Endothelial cell (in vitro differentiated cells): ENCODE measurements around the gene PRSS50. TPM values are rescaled to one million over a fixed set of nuclear protein-coding genes. Genes with fewer than 3 reads are reported as not detected.

Experiments used
- DNase-seq: peaks from one replicate; pipeline ENCODE4 v3.0.0; 2021; ENCODE audit warnings: low spot score
- H3K27ac Mint-ChIP-seq: one replicate; pipeline ENCODE4 v1.8.0; 2021; ENCODE audit warnings: mixed read lengths, inconsistent platforms; ENCODE audit not compliant: unreplicated experiment
- H3K27me3 Mint-ChIP-seq: one replicate; pipeline ENCODE4 v1.8.0; 2021; ENCODE audit warnings: mild to moderate bottlenecking, moderate library complexity, mixed read lengths, inconsistent platforms; ENCODE audit not compliant: unreplicated experiment
- H3K36me3 Mint-ChIP-seq: one replicate; pipeline ENCODE4 v1.8.0; 2021; ENCODE audit warnings: mild to moderate bottlenecking, low read depth, mixed read lengths, inconsistent platforms; ENCODE audit not compliant: unreplicated experiment
- H3K4me1 Mint-ChIP-seq: one replicate; pipeline ENCODE4 v1.8.0; 2021; ENCODE audit warnings: mild to moderate bottlenecking, mixed read lengths, inconsistent platforms; ENCODE audit not compliant: unreplicated experiment
- H3K4me3 Mint-ChIP-seq: one replicate; pipeline ENCODE4 v1.8.0; 2021; ENCODE audit warnings: mild to moderate bottlenecking, mixed read lengths, inconsistent platforms; ENCODE audit not compliant: unreplicated experiment
- H3K9me3 Mint-ChIP-seq: one replicate; pipeline ENCODE4 v1.8.0; 2021; ENCODE audit warnings: mixed read lengths, inconsistent platforms; ENCODE audit not compliant: unreplicated experiment
- CTCF ChIP-seq: fragments of 200-600 bp; sonication (generic); IDR thresholded peaks from one replicate; pipeline ENCODE4 v1.5.0; 2021; ENCODE audit warnings: antibody characterized with exemption; ENCODE audit not compliant: unreplicated experiment
- total RNA-seq: library from RNA; stranded (reverse); fragmentation: NEBNext Ultra II Directional; extraction: Animal tissue kit (Norgen Biotek cat#: 25700); gene quantifications from one replicate; pipeline ENCODE4 v1.2.1, GENCODE V29; 2021; ENCODE audit not compliant: unreplicated experiment

The PRSS50 gene
- total RNA-seq, 1 donor from 2014 or later, result 0.38 TPM

- H3K9me3 Mint-ChIP-seq, result no peaks in the 10 kb centered on the region
- no peak overlapping the region for H3K27ac Mint-ChIP-seq
- DNase-seq, result no peak
- peaks cover 8% of the 10 kb centered on the region for H3K27me3 Mint-ChIP-seq
- TF ChIP-seq CTCF, result no peak
- H3K4me3 Mint-ChIP-seq, result no peak overlapping the region
- H3K4me1 Mint-ChIP-seq, result no peaks in the 10 kb centered on the region
- H3K36me3 Mint-ChIP-seq, result no peaks in the 10 kb centered on the region
Observed at GRCh38 chr3:46719044-46719565, 1.4 kb upstream of the PRSS50 start.

GRCh38 chr3:46716461-46717441 lies 918 bp downstream of the PRSS50 start:
- TF ChIP-seq CTCF, result no peak
- Mint-ChIP-seq H3K4me3 (no peak overlapping the region), H3K4me1 (no peaks in the 10 kb centered on the region)

GRCh38 chr3:46715507-46716175 lies 2.0 kb downstream of the PRSS50 start:
- Mint-ChIP-seq H3K4me3 (no peak overlapping the region), H3K27me3 (peaks cover 11% of the 10 kb centered on the region), H3K9me3 (no peaks in the 10 kb centered on the region), H3K36me3 (peaks cover 6% of the 10 kb centered on the region), H3K4me1 (no peaks in the 10 kb centered on the region), H3K27ac (no peak overlapping the region)
- TF ChIP-seq CTCF, result no peak
- no peak for DNase-seq

More at GRCh38 chr3:46716461-46717441, 918 bp downstream of the PRSS50 start:
- no peak for DNase-seq
- Mint-ChIP-seq H3K27ac (no peak overlapping the region), H3K27me3 (peaks cover 11% of the 10 kb centered on the region), H3K9me3 (no peaks in the 10 kb centered on the region), H3K36me3 (peaks cover 6% of the 10 kb centered on the region)

GRCh38 chr3:46714728-46715506 lies 2.8 kb downstream of the PRSS50 start:
- H3K27ac Mint-ChIP-seq, result no peak overlapping the region
- peaks cover 11% of the 10 kb centered on the region for H3K27me3 Mint-ChIP-seq
- no peak overlapping the region for H3K4me3 Mint-ChIP-seq
- H3K9me3 Mint-ChIP-seq, result no peaks in the 10 kb centered on the region
- peaks cover 6% of the 10 kb centered on the region for H3K36me3 Mint-ChIP-seq
- H3K4me1 Mint-ChIP-seq, result no peaks in the 10 kb centered on the region
- DNase-seq, result no peak
- no peak for TF ChIP-seq CTCF
